Measurements from ENCODE around the gene AARS1.
"Not testable (repeated sequence)": the region's sequence is repeated elsewhere in the genome, so short reads cannot be mapped to it uniquely, and the experiment has no call there.

DNA sequence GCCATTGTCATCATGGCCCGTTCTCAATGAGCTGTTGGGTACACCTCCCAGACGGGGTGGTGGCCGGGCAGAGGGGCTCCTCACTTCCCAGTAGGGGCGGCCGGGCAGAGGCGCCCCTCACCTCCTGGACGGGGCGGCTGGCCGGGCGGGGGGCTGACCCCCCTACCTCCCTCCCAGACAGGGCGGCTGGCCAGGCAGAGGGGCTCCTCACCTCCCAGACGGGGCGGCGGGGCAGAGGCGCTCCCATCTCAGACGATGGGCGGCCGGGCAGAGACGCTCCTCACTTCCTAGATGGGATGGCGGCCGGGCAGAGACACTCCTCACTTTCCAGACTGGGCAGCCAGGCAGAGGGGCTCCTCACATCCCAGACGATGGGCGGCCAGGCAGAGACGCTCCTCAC is 64.7 kb downstream of the AARS1 start:
- not testable (repeated sequence) for TF ChIP-seq ZC3H11A (IDR thresholded peaks at IDR 0.05); CTCF (IDR thresholded peaks at IDR 0.05); E2F6 (IDR thresholded peaks at IDR 0.05; ENCODE audit: borderline replicate concordance, low read depth); ATOH8 (CRISPR knock-in tag; IDR thresholded peaks at IDR 0.05; ENCODE audit: low read depth); REST (IDR thresholded peaks at IDR 0.05); RCOR1 (IDR thresholded peaks at IDR 0.05; ENCODE audit: low read depth, low read length); POLR2A (IDR thresholded peaks at IDR 0.05; ENCODE audit: low read length); MAZ (IDR thresholded peaks at IDR 0.05; ENCODE audit: borderline replicate concordance, low read depth, low read length)

Measured in A549 (cell line).